SK-N-SH treated with all-trans-retinoic acid at 6 μM for 48 hours (cell line): Measurements from ENCODE around the gene TRIM47.

Experiments used
- ARNTL ChIP-seq: fragments of 450-650 bp; formaldehyde crosslinking; IDR thresholded peaks from 2 replicates; pipeline ENCODE4 v1.5.0; 2020; ENCODE audit warnings: low read depth, mild to moderate bottlenecking, moderate library complexity, borderline replicate concordance
- GLIS3 ChIP-seq: fragments of 250-450 bp; sonication (Bioruptor Pico); IDR thresholded peaks from 2 replicates; pipeline ENCODE4 v1.5.0; 2020; ENCODE audit warnings: mild to moderate bottlenecking, moderate library complexity
- OSR1 ChIP-seq: fragments of 250-450 bp; sonication (Bioruptor Pico); IDR thresholded peaks from 2 replicates; pipeline ENCODE4 v1.8.0; 2022; ENCODE audit warnings: moderate library complexity, mild to moderate bottlenecking, inconsistent platforms
- ZFP3 ChIP-seq: fragments of 250-450 bp; sonication (Bioruptor Pico); IDR thresholded peaks from 2 replicates; pipeline ENCODE4 v1.5.0; 2020; ENCODE audit warnings: mild to moderate bottlenecking, moderate library complexity
- TF ChIP-seq, protein P1 (sequence below): fragments of 250-450 bp; sonication (Bioruptor Pico); IDR thresholded peaks from 2 replicates; pipeline ENCODE4 v1.5.1; 2020; ENCODE audit warnings: low read depth, mild to moderate bottlenecking, moderate library complexity
- TF ChIP-seq, protein P2 (sequence below): fragments of 250-450 bp; sonication (Bioruptor Pico); IDR thresholded peaks from 2 replicates; pipeline ENCODE4 v1.5.1; 2021; ENCODE audit warnings: mild to moderate bottlenecking, moderate library complexity
- TF ChIP-seq, protein P3 (sequence below): fragments of 250-450 bp; sonication (Bioruptor Pico); IDR thresholded peaks from 2 replicates; pipeline ENCODE4 v1.8.0; 2020; ENCODE audit warnings: mild to moderate bottlenecking, moderate library complexity, borderline replicate concordance

DNA sequence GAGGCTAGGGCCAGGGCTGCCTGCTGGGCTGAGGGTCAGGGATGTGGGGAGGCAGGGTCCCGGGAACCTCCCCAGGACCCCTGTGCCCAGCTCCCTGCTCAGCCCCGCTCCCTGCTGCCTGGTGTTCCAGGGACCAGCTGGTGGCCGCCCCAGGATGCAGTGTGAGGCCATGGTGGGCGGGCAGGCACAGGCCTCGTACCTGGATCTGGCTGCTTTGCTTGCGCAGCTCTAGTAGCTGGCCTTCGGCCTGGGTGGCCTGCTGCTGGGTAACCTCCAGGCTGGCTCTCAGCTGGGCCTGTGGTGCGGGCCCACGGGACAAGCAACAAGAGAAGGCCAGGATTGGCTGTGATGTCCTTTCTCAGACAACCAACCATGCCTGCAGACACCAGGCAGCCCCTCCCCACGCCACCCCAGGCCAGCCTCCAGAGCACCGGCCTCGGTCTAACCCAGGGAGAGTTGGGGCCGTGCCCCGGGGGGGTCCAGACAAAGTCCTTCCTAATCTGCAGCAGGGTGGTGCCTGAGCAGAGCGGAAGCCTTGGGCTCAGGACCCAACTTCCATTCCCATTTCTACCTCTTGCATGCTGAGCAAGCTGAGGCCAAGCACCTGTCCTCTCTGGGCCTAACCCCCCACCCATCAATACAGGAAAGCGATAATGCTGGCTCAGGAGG is 14.3 kb upstream of the TRIM47 start:
- TF ChIP-seq OSR1 (CRISPR knock-in tag) (no peak), ZFP3 (no peak), GLIS3 (no peak), ARNTL (no peak)
- TF ChIP-seq, protein P1, sequence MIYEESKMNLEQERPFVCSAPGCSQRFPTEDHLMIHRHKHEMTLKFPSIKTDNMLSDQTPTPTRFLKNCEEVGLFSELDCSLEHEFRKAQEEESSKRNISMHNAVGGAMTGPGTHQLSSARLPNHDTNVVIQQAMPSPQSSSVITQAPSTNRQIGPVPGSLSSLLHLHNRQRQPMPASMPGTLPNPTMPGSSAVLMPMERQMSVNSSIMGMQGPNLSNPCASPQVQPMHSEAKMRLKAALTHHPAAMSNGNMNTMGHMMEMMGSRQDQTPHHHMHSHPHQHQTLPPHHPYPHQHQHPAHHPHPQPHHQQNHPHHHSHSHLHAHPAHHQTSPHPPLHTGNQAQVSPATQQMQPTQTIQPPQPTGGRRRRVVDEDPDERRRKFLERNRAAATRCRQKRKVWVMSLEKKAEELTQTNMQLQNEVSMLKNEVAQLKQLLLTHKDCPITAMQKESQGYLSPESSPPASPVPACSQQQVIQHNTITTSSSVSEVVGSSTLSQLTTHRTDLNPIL (CRISPR knock-in tag): no peak
- TF ChIP-seq, protein P2, sequence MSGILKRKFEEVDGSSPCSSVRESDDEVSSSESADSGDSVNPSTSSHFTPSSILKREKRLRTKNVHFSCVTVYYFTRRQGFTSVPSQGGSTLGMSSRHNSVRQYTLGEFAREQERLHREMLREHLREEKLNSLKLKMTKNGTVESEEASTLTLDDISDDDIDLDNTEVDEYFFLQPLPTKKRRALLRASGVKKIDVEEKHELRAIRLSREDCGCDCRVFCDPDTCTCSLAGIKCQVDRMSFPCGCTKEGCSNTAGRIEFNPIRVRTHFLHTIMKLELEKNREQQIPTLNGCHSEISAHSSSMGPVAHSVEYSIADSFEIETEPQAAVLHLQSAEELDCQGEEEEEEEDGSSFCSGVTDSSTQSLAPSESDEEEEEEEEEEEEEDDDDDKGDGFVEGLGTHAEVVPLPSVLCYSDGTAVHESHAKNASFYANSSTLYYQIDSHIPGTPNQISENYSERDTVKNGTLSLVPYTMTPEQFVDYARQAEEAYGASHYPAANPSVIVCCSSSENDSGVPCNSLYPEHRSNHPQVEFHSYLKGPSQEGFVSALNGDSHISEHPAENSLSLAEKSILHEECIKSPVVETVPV: no peak
- TF ChIP-seq, protein P3, sequence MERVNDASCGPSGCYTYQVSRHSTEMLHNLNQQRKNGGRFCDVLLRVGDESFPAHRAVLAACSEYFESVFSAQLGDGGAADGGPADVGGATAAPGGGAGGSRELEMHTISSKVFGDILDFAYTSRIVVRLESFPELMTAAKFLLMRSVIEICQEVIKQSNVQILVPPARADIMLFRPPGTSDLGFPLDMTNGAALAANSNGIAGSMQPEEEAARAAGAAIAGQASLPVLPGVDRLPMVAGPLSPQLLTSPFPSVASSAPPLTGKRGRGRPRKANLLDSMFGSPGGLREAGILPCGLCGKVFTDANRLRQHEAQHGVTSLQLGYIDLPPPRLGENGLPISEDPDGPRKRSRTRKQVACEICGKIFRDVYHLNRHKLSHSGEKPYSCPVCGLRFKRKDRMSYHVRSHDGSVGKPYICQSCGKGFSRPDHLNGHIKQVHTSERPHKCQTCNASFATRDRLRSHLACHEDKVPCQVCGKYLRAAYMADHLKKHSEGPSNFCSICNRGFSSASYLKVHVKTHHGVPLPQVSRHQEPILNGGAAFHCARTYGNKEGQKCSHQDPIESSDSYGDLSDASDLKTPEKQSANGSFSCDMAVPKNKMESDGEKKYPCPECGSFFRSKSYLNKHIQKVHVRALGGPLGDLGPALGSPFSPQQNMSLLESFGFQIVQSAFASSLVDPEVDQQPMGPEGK (CRISPR knock-in tag): no peak
